Sigmoid colon (tissue), 4 donors: Measurements from ENCODE around the gene SLC22A1.

Experiments
- CTCF ChIP-seq, 4 experiments: fragments of 450-650 bp in 3 of 4; fragments of 200-600 bp in 1 of 4; IDR thresholded peaks; one replicate each; pipeline ENCODE4 v1.5.1; 2016 to 2019; ENCODE audit warnings: antibody characterized with exemption in 4 of 4, mild to moderate bottlenecking in 3 of 4, moderate library complexity in 2 of 4
- POLR2AphosphoS5 ChIP-seq, 4 donors: sonication (generic); formaldehyde crosslinking; IDR thresholded peaks; one replicate each; pipeline ENCODE4 v1.6.1; 2017; ENCODE audit warnings: antibody characterized with exemption in 4 of 4

- TF ChIP-seq CTCF (IDR thresholded peaks at IDR 0.05), result no peak
- no peak for TF ChIP-seq POLR2AphosphoS5 (IDR thresholded peaks at IDR 0.05)
Measured at GRCh38 chr6:160160929-160161646, 39.5 kb downstream of the SLC22A1 start.
